HG02852 (cell line): ENCODE results near the gene FAM149B1.
"Not testable (repeated sequence)": the region's sequence is repeated elsewhere in the genome, so short reads cannot be mapped to it uniquely, and the experiment has no call there.

Experiments
- ATAC-seq: cut with Tn5 transposase; IDR thresholded peaks from one replicate; pipeline ENCODE4 v1.9.1; 2021; ENCODE audit warnings: mild to moderate bottlenecking, moderate library complexity; ENCODE audit not compliant: unreplicated experiment

Gene FAM149B1

DNA sequence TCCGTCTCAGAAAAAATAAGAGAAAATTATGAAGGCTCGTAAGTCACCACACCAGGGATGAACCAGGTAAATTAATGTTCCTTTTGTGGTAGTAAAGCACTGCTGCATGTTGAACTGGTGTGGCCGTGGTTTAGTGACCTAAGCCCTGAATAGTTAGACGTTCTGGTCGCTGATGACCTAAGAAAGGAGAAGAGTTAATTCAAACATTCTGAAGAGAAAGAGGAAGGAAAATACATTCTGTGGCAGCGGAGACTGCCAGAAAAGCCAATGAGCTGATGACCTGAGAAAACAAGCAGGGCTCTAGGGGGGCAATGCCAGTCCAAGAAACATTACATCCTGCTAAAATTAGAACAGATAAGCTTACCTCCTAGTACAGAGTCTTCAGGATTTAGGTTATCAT, 61.6 kb downstream of the FAM149B1 start:
- no peak for ATAC-seq

DNA sequence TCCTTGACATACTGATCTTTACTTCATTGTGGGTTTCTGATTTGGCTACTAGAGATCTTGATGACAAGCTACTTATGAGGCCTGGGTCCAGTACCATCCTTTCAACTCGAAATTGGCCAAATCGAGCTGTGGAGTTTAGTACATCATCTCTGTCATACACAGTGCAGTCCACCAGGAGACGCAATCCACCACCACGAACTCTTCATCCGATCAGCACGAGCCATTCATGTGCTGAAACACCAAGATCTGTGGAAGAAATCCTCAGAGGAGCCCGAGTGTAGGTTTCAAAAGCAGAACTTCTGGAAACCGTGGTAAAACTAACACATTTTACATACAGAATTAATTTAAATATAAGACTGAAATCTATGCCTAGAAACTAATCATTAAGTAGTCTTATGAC, 65.0 kb downstream of the FAM149B1 start:
- no peak for ATAC-seq

DNA sequence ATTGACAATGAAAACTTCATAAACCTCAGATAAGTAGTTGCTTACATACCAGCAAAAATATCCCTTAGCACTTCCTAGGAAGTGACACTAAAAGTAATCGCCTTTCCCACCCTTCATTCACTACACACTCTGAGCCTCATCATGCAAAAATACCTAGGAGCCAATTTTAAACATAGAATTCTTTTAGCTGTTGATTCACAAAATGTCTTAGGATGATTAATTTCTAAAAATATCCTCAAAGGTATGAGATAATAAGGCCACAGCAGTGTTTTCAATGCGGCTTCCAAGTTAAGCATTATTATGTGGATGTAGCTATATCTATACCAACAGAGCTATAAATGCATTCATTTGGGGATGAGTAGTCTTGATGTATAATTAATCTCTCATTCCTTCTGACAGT, 66.0 kb downstream of the FAM149B1 start:
- ATAC-seq: no peak

DNA sequence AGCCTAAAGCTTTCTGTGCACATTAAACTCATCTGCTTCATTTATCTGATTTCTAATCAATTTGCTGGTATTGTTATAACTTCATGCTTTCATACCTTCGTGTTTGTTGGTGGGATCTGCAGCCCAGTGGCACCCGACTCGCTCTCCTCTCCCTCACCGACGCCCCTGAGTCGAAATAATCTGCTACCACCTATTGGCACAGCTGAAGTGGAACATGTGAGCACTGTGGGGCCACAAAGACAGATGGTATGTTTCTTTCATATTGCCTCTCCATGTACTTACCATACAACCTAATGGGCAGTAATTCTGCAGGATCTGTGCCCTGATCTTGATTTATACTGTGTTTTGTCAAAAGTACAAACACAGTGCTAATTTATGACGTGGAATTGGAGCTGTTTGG, 66.8 kb downstream of the FAM149B1 start:
- ATAC-seq: no peak

DNA sequence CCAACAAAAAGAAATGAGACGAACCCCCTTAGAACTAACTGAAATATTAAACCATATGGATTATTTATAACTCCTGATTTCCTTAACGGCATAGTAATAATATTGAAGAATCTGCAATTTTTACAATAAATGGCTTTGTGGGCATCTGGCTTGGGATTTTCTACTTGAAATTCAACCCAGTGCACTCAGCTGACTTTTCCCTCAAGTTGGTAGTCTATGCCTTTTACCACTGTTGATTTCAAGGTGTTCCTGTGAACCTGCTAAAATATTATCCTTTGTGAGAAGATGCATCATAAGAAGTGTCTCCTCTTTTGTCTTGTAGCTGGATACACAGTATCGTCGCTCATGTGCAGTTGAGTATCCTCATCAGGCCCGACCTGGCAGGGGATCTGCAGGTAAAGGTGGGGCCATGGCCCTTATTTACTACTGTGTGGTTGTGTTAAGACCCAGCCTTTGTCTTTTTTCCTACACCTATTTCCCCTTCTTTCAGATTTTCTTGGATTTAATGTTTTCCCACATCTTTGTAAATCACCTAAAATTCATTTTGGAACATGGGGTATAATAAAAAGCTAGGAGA, 71.2 kb downstream of the FAM149B1 start:
- no peak for ATAC-seq

DNA sequence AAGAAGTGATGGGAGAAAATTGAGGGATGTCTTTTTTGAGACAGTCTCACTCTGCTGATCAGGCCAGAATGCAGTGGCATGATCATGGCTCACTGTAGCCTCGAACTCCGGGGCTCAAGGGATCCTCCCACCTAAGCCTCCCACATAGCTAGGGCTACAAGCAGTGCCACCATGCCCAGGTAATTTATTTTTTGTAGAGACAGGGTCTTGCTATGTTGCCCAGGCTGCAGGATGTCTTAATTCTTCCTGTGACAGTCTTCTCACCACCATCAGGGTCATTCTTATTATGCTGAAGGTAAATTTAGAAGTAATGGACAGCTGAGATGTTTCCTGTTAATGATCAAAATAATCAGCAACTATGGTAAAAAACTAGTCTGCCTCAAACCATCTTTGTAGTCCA, 72.0 kb downstream of the FAM149B1 start:
- ATAC-seq: no peak

DNA sequence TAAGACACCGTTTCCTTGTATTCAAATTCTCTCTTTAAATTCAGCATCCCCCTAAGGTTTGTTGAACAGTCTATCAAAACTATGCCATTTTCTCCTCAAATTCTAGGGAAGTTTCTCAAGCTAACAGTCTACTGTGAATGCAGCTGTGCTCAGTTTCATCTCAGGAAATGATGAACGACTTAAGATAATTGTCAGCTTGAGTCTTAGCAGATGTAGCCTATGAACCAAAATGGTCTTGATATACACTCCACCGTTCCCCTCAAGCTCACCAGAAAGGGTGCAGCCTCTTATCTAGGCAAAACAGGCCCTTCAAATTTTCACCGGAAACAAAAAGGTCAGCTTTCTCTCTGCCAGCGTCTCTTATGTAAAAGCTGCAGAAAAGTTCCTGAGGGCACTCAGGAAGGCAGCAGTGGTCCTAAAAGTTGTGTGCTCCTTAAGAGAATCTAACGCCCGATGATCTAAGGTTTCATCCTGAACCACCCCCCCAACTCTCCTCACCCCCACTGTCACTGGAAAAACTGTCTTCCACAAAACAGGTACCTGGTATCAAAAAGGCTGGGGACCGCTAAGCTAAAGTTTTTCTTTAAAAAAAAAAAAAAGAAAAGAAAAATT, 77.1 kb downstream of the FAM149B1 start:
- ATAC-seq: no peak

DNA sequence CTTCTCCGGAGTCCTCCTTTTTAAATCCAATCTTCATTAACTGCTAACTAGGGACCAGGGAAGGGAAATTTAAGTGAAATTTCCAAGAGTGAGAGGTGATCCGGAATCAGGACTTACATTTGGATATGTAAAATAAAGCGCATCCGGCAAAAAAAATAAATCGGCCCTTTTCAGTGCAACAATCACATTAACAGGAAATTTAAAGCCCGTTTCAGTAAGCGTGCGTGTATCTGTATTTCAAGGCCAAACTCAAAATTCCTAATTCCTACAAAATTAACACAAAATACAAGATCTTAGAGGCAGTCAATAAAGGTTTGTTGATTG, 78.4 kb downstream of the FAM149B1 start:
- ATAC-seq: no peak

DNA sequence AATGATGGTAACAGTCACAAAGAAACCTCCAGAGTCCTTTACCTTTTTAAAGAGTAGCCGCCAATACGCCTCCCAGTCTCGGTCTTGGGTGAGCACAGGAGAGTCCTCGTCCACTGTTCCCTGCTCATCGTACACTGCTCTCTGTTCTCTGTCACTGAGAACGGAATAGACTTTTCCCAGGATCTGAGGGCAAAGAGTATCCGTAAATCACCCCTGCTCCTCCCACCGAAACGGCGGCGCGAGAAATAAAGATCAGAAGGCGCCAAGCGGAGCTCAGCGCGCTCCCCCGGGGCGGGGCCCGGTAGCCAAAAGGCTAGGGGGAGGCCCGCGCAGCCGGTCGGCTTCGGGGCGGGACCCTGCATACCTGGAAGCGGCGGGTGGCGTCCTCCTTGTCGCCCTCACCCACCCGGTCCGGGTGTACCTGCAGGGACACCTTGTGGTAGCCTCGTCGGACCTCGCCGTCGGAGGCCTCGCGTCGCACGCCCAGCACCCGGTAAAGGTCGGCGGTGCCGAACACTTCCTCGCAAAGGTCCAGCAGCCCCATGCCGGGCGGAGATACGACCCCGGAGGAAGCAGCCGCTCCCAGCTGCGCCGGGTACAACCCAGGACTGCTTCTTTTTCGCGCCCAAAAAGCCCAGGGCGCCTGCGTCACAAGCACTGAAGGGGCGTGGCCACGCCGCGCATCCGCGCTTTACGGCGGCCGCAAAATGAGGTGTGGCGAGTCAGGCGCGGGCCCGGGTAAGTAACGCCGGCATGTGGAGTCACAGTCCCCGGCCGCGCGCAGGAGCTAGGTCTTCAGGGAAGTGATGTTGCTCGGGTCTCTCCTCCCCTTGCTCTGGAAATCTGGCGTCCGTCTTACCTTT, 79.0 kb downstream of the FAM149B1 start, which contains the start of gene DNAJC9:
DNAJC9 (minus strand) TSS at position 610 of the 863 bp plus-strand sequence; CDS start at position 544, 66 bp downstream.
- peak; percentile 79 for ATAC-seq

DNA sequence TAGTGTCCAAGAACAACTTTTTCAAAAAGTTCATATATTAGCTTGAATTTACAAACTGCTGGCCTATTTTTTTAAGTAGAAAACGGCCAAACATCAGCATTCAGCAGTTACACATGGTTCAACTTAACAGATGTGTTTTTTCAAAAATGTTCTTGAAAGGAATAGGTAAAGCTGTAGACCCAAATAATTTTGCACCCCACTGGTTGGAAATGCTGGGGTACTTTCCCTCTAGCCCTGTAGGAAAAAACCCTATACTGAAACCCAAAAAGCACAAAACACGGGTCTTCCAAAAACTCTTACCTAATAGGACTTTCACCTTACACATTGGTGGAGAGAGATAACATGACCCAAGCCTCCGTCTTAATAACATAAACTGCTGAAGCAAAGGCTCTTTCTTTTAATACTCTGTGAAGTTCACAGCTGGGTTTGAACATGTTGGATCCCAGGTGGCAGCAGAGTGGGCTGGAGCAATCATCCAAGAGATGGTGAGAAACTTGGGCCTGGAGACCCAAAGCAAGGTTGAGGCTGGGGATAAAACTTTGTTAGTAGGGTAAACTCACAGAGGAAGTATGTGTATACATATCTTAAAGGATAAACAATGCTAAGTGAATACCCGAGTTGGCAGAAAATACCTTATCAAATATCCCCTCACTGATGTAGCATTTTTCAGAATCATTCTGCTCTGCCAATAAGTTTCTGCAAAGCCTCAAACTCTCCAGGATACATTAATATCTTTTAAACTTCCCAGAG, 79.8 kb downstream of the FAM149B1 start:
- no peak for ATAC-seq

DNA sequence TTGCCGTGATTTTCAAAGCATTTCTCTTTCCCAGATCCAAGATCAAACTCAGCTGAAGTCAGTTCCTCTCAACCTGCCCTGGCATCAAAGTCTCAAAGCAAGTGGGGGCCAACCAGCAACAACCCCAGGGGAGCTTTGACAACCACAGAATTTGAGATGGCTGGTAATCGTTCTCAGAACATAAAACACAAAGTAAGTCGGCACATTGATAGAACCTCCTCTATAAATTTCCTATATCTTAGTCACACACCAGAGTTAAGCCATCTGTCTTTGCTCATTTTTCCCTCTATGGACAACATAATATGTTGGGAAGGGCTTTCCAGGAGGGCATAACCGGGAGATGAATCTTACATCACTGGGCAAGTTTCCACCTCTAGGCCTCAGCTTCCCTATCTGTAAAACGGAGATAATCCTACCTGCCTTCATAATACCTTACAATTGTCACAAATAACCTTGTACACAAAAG, 80.4 kb downstream of the FAM149B1 start:
- ATAC-seq: no peak

DNA sequence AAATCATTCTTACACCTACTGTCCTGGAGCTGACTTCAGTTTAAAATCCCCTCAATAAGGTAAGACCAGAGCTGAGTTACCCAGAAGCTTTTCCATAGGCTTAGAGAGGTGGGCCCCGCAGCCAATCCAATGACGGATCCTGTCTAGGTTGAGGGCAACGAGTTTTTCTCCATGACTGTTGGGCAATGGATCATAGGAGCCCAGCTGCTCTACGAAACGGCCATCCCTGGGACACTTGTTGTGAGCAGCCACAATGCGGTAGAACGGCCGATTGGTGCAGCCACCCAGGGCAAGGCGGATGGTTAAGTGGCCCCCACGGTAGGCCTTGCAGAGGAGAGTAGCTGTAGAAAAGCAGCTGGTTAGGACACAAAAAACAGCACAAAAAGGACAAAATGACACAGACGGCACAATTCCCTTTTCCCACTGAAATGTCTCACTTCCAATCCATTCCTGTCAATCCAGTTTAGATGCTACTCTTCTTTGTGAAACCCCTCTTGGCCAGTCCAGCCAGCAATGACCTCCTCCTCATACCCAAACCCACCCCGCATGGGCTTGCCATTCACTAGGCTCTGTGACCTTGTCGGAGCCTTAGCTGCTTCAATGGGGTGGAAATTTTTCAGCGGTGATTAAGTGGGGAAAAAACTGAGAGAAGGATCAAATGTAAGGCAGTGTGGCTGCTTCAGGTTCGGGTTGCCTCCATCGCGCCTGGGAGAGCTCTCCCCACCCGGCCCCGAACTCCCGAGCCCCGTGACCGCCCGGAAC, 83.9 kb downstream of the FAM149B1 start:
- peak; percentile 35 for ATAC-seq

DNA sequence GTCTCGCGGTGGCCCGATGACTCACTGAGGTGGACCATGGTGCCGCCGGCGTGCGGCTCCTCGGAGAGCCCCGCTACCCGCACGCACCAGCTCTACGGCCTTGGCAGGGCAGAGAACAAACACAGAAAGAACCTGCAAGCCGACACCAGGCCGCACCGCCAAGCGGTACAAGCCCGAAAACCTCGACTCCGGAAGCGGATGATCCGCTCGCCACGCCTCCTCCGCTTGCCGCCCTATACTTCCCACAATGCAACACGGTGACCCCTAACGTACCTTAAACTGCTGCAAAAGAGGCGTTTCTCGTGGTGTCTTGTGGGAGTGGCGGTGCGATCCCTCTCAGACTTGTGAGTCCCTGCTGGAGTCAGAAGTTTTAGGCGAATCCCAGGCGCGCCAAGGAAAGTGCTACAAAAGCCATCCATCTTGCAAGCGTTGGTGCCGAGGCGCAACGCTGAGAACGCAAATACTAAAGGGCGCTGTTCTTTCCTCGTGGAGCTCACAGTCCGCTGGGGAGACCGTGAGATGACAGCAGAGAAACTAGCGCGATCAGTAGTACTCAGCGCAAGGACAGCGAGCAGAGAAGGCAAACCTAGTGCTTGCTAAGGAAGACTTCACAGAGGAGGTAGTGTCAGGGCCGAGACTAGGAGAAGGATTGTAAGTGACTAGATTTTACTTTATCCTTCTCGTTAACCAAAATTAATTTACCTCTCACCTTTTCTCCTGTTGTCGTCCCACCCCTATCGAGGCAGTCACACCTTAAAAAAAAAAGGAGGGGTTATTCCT, 84.7 kb downstream of the FAM149B1 start, which contains the start of gene MRPS16:
MRPS16 (minus strand) TSS at position 200 of the 780 bp plus-strand sequence; CDS start at position 38, 162 bp downstream.
- ATAC-seq: peak; percentile 83

DNA sequence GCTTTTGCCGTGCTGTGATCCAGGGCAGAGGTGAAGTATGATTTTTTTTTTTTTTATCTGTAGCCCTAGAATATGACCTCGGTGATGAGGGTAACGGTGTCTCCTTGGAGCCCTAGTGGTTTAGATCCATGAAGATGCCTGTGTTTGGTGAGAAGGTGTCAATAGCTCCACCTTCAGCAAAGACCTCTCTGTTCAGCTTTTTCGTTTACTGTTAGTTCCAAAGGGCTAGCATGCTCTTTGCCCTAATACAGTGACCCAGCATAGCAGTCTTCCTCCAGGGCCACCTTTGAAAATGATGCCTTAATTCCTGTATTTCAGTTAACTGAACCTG, 85.3 kb downstream of the FAM149B1 start:
- no peak for ATAC-seq

DNA sequence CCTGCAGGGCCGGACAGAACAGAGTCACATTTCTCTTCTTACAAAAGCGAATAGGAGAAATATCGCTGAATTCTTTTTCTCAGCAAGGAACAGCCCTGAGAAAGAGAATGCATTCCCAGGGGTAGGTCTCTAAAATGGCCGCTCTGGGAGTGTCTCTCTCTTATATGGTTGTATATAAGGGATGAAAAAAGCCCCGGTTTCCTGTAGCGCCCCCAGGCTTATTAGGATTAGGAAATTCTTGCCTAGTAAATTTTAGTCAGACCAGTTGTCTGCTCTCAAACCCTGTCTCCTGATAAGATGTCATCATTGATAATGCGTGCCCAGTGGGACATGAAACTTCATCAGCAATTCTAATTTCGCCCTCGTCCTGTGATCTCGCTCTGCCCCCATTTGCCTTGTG, 90.7 kb downstream of the FAM149B1 start:
- ATAC-seq: not testable (repeated sequence)

DNA sequence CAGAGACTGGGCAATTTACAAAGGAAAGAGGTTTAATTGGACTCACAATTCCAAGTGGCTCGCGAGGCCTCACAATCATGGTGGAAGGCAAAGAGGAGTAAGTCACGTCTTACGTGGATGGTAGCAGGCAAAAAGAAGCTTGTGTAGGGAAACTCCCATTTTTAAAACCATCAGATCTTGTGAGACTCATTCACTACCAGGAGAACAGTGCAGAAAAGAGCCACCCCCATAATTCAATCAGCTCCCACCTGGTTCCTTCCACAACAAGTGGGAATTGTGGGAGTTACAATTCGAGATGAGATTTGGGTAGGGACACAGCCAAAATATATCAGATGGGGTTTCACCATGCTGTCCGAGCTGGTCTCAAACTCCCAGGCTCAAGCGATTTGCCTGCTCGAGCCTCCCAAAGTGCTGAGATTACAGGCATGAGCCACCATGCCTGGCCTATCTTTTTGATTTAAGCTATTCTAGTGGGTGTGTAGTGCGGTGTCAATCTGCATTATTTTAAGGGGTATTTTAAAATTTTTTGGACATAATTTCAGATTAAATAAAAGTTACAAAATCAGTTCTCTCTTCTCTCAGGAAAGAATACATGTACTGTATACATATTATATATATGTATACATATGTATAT, 93.6 kb downstream of the FAM149B1 start:
- ATAC-seq: no peak

DNA sequence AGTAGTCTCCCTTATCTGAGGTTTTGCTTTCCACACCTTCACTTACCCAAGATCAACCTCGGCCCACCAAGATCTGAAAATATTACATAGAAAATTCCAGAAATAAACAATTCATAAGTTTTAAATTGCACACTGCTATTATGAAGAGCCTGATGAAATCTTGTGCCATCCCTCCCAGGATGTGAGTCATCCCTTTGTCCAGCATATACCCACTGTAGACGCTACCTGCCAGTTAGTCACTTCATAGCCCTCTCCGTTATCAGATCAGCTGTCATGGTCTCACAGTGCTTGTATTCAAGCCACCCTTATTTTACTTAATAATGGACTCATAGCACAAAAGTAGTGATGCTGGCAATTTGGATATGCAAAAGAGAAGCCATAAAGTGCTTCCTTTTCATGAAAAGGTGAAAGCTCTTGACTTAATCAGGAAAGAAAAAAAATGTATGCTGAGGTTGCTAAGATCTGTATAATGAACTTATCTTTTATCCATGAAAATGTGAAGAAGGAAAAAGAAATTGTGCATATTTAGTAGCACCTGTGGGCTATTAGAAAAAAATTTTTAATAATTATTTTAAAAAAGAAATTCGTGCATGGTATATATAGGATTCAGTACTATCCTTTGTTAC, 94.3 kb downstream of the FAM149B1 start:
- no peak for ATAC-seq

DNA sequence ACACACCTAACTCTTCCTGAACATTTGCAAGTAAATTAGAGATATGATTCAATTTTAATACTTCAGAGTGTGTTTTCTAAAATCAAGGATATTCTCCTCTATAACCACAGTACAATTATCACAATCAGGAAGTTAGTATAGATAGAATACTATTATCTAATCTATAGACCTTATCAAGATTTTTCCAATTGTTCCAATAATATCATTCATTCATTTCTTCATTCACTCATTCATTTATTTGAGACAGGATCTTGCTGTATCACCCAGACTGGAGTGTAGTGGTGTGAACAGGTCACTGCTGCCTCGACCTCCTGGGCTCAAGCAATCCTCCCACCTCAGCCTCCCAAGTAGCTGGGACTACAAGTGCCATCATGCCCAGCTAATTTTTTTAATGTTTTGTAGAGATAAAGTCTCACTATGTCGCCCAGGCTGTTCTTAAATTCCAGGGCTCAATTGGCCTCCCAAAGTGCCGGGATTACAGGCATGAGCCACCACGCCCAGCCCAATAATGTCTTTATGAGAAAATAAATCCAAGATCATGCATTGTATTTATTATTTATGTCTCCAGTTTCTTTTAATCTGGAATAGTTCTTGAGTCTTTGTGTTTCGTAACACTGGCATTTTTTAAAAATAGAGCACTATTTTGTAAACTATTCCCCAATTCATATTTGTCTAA, 95.1 kb downstream of the FAM149B1 start:
- ATAC-seq: no peak
